ENCODE results near the gene ATP8B1. TPM values are rescaled to one million over a fixed set of nuclear protein-coding genes. Genes with fewer than 3 reads are reported as not detected.

ATP8B1 gene
- polyA plus RNA-seq, 3 donors, result 0.02 to 0.11 (median 0.03) TPM

DNA sequence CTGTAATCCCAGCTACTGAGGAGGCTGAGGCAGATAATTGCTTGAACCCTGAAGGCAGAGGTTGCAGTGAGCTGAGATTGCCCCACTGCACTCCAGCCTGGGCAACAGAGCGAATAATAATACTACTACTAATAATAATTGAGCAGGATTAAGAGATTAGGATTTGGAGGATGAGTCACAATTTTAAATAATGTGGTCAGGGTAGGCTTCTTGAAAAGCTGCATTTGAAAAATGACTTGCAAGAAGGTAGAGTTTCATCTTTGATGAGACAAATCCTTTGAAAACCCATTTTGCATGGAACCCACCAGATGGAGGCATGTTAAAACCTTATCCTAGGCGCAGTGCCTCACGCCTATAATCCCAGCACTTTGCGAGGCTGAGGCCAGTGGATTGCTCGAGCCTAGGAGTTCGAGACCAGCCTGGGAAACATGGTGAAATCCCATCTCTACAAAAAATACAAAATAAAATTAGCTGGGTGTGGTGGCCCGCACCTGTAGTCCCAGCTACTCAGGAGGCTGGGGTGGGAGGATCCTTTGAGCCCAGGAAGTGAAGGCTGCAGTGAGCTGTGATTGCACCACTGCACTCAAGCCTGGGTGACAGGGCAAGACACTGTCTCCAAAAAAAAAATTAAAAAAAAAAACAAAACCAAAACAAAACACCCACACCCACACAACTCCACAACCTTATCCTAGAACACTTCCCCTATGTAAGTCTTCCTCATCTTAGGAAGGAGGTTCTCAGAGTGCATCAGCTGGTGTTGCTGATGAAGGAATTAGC lies 3.3 kb upstream of the ATP8B1 start:
- Histone ChIP-seq H3K9ac (ENCODE audit: insufficient read depth, low read length, poor library complexity, severe bottlenecking) (no peak overlapping the region), H3K79me2 (ENCODE audit: insufficient read depth, low read length) (no peaks in the 10 kb centered on the region), H2AFZ (ENCODE audit: insufficient read depth, low read depth, low read length, poor library complexity, severe bottlenecking) (no peak overlapping the region), H3K4me3 (replicated peaks in 1 of 3; ENCODE audit: low read depth in 2 of 3, low read length in 3 of 3) (no peak overlapping the region), H3K27me3 (ENCODE audit: control insufficient read depth in 2 of 2, insufficient read depth in 2 of 2, low read length in 2 of 2) (peaks cover 31 to 40% of the 10 kb centered on the region in 2 donors), H3K27ac (ENCODE audit: low read depth in 1 of 2, low read length in 2 of 2) (no peak overlapping the region), H3K4me2 (replicated peaks; ENCODE audit: extremely low read depth, low read length, poor library complexity, severe bottlenecking) (no peak overlapping the region), H3K9me3 (replicated peaks in 1 of 2; ENCODE audit: control insufficient read depth in 1 of 2, insufficient read depth in 1 of 2, low read length in 2 of 2) (peaks cover 0 to 14% of the 10 kb centered on the region in 2 donors), H3K4me1 (ENCODE audit: control insufficient read depth in 1 of 2, insufficient read depth in 2 of 2, low read length in 2 of 2) (peaks cover 20 to 24% of the 10 kb centered on the region in 2 donors), H3K36me3 (replicated peaks in 1 of 2; ENCODE audit: control insufficient read depth in 1 of 2, insufficient read depth in 2 of 2, low read length in 2 of 2) (no peaks in the 10 kb centered on the region), H4K20me1 (ENCODE audit: insufficient read depth, low read length) (no peaks in the 10 kb centered on the region)
- intact Hi-C loops (cut with micrococcal nuclease), result no loop called here
- Mint-ChIP-seq H3K4me1 (peaks cover 21% of the 10 kb centered on the region), H3K27me3 (ENCODE audit: low read depth in 3 of 3) (peaks cover 34 to 53% (median 50%) of the 10 kb centered on the region in 3 donors), H3K4me3 (no peak overlapping the region), H3K36me3 (peaks cover 0 to 1% of the 10 kb centered on the region in 2 donors), H3K9me3 (peaks cover 3 to 19% (median 11%) of the 10 kb centered on the region in 7 donors), H3K27ac (no peak overlapping the region)
- DNase-seq, result no peak
- TF ChIP-seq, protein P1, sequence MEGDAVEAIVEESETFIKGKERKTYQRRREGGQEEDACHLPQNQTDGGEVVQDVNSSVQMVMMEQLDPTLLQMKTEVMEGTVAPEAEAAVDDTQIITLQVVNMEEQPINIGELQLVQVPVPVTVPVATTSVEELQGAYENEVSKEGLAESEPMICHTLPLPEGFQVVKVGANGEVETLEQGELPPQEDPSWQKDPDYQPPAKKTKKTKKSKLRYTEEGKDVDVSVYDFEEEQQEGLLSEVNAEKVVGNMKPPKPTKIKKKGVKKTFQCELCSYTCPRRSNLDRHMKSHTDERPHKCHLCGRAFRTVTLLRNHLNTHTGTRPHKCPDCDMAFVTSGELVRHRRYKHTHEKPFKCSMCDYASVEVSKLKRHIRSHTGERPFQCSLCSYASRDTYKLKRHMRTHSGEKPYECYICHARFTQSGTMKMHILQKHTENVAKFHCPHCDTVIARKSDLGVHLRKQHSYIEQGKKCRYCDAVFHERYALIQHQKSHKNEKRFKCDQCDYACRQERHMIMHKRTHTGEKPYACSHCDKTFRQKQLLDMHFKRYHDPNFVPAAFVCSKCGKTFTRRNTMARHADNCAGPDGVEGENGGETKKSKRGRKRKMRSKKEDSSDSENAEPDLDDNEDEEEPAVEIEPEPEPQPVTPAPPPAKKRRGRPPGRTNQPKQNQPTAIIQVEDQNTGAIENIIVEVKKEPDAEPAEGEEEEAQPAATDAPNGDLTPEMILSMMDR (IDR thresholded peaks at IDR 0.05), result no peak
- 100% methylated on average over 1 of the region's 7 CpGs for WGBS (ENCODE audit: insufficient coverage)

DNA sequence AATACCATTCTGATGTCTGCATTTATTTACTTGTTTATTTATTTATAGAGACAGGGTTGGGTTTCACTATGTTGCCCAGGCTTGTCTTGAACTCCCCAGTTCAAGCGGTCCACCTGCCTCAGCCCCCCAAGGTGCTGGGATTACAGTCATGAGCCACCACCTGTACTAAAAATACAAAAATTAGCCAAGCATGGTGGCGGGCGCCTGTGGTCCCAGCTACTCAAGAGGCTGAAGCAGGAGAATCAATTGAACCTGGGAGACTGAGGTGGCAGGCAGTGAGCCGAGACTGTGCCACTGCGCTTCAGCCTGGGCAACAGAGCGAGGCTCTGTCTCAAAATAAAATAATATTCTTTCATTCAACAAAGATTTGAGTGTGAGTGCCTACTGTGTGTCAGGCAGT lies 2.0 kb upstream of the ATP8B1 start:
- Histone ChIP-seq H3K36me3 (replicated peaks in 1 of 2; ENCODE audit: control insufficient read depth in 1 of 2, insufficient read depth in 2 of 2, low read length in 2 of 2) (no peaks in the 10 kb centered on the region), H3K9ac (ENCODE audit: insufficient read depth, low read length, poor library complexity, severe bottlenecking) (no peak overlapping the region), H2AFZ (ENCODE audit: insufficient read depth, low read depth, low read length, poor library complexity, severe bottlenecking) (no peak overlapping the region), H3K4me1 (ENCODE audit: control insufficient read depth in 1 of 2, insufficient read depth in 2 of 2, low read length in 2 of 2) (peaks cover 20 to 26% of the 10 kb centered on the region in 2 donors), H3K4me3 (replicated peaks in 1 of 3; ENCODE audit: low read depth in 2 of 3, low read length in 3 of 3) (no peak overlapping the region), H3K4me2 (replicated peaks; ENCODE audit: extremely low read depth, low read length, poor library complexity, severe bottlenecking) (no peak overlapping the region), H3K79me2 (ENCODE audit: insufficient read depth, low read length) (no peaks in the 10 kb centered on the region), H3K27me3 (ENCODE audit: control insufficient read depth in 2 of 2, insufficient read depth in 2 of 2, low read length in 2 of 2) (peaks cover 43 to 53% of the 10 kb centered on the region in 2 donors), H3K27ac (ENCODE audit: low read depth in 1 of 2, low read length in 2 of 2) (no peak overlapping the region), H4K20me1 (ENCODE audit: insufficient read depth, low read length) (no peaks in the 10 kb centered on the region), H3K9me3 (replicated peaks in 1 of 2; ENCODE audit: control insufficient read depth in 1 of 2, insufficient read depth in 1 of 2, low read length in 2 of 2) (peaks cover 0 to 14% of the 10 kb centered on the region in 2 donors)
- TF ChIP-seq, protein P1 (IDR thresholded peaks at IDR 0.05), result no peak
- no peak overlapping the region for H3K27ac Mint-ChIP-seq
- DNase-seq, result no peak
- peaks cover 2 to 4% of the 10 kb centered on the region in 2 donors for H3K36me3 Mint-ChIP-seq
- peaks cover 23% of the 10 kb centered on the region for H3K4me1 Mint-ChIP-seq
- intact Hi-C loops (cut with micrococcal nuclease), result no loop called here
- H3K27me3 Mint-ChIP-seq (ENCODE audit: low read depth in 3 of 3), result peaks cover 45 to 65% (median 60%) of the 10 kb centered on the region in 3 donors
- 100% methylated on average over 2 of the region's 6 CpGs for WGBS (ENCODE audit: insufficient coverage)
- peaks cover 0 to 17% (median 11%) of the 10 kb centered on the region in 7 donors for H3K9me3 Mint-ChIP-seq
- no peak overlapping the region for H3K4me3 Mint-ChIP-seq

Measured in CD14-positive monocyte (primary cell).